Trophoblast cell (in vitro differentiated cells and primary cell): Measurements from ENCODE around the gene TSSC4.

Experiments used
- DNase-seq, 2 donors: peaks; one replicate each; pipeline ENCODE4 v3.0.0-alpha.2; 2016
- H2AFZ ChIP-seq: 2 replicates; pipeline ENCODE4 v1.6.1; 2013; ENCODE audit warnings: low read length, moderate library complexity, mild to moderate bottlenecking; ENCODE audit not compliant: insufficient read depth, poor library complexity
- H2AK5ac ChIP-seq: 2 replicates; pipeline ENCODE4 v1.6.1; 2013; ENCODE audit warnings: mild to moderate bottlenecking, low read length
- H2BK120ac ChIP-seq: 2 replicates; pipeline ENCODE4 v1.6.1; 2013; ENCODE audit warnings: low read length, mild to moderate bottlenecking, moderate library complexity; ENCODE audit not compliant: insufficient read depth, poor library complexity
- H2BK12ac ChIP-seq: 2 replicates; pipeline ENCODE4 v1.6.1; 2013; ENCODE audit warnings: mild to moderate bottlenecking, low read length, moderate library complexity
- H2BK5ac ChIP-seq: 2 replicates; pipeline ENCODE4 v1.6.1; 2013; ENCODE audit warnings: low read length, low read depth, moderate library complexity, mild to moderate bottlenecking; ENCODE audit not compliant: poor library complexity
- H3K14ac ChIP-seq: 2 replicates; pipeline ENCODE4 v1.6.1; 2013; ENCODE audit warnings: mild to moderate bottlenecking, low read length
- H3K18ac ChIP-seq: 2 replicates; pipeline ENCODE4 v1.6.1; 2013; ENCODE audit warnings: mild to moderate bottlenecking, low read length
- H3K23ac ChIP-seq: 2 replicates; pipeline ENCODE4 v1.6.1; 2013; ENCODE audit warnings: low read length
- H3K27ac ChIP-seq: 2 replicates; pipeline ENCODE4 v1.5.1; 2013; ENCODE audit warnings: low read depth, mild to moderate bottlenecking, inconsistent platforms, low read length, moderate library complexity
- H3K27me3 ChIP-seq: 2 replicates; pipeline ENCODE4 v1.6.1; 2013; ENCODE audit warnings: inconsistent platforms, mild to moderate bottlenecking, low read length, moderate library complexity; ENCODE audit not compliant: insufficient read depth
- H3K36me3 ChIP-seq, 2 experiments: 1 replicate in 1 of 2; 2 replicates in 1 of 2; pipeline ENCODE4 v1.6.1; 2013; ENCODE audit warnings: low read length in 2 of 2, mild to moderate bottlenecking in 2 of 2, moderate library complexity in 1 of 2; ENCODE audit not compliant: insufficient read depth in 2 of 2, control insufficient read depth in 1 of 2
- H3K4ac ChIP-seq: 2 replicates; pipeline ENCODE4 v1.6.1; 2013; ENCODE audit warnings: low read depth, mild to moderate bottlenecking, low read length, moderate library complexity
- H3K4me1 ChIP-seq, 2 experiments: 1 replicate in 1 of 2; 2 replicates in 1 of 2; pipeline ENCODE4 v1.6.1; 2013; ENCODE audit warnings: low read length in 2 of 2, mild to moderate bottlenecking in 2 of 2, moderate library complexity in 1 of 2; ENCODE audit not compliant: insufficient read depth in 2 of 2, control insufficient read depth in 1 of 2
- H3K4me2 ChIP-seq: 2 replicates; pipeline ENCODE4 v1.6.1; 2013; ENCODE audit warnings: inconsistent platforms, mild to moderate bottlenecking, low read length, moderate library complexity
- H3K4me3 ChIP-seq: 2 replicates; pipeline ENCODE4 v1.5.1; 2013; ENCODE audit warnings: mild to moderate bottlenecking, low read depth, low read length, inconsistent platforms
- H3K79me1 ChIP-seq: one replicate; pipeline ENCODE4 v1.6.1; 2013; ENCODE audit warnings: low read length
- H3K79me2 ChIP-seq: 2 replicates; pipeline ENCODE4 v1.6.1; 2013; ENCODE audit warnings: low read length, mild to moderate bottlenecking; ENCODE audit not compliant: control insufficient read depth, insufficient read depth, poor library complexity
- H3K9ac ChIP-seq: 2 replicates; pipeline ENCODE4 v1.6.1; 2013; ENCODE audit warnings: mild to moderate bottlenecking, low read length
- H3K9me3 ChIP-seq: 2 replicates; pipeline ENCODE4 v1.6.1; 2013; ENCODE audit warnings: low read depth, mild to moderate bottlenecking, control low read depth, inconsistent platforms, low read length; ENCODE audit not compliant: insufficient read depth
- H4K12ac ChIP-seq: 2 replicates; pipeline ENCODE4 v1.6.1; 2013; ENCODE audit warnings: low read depth, mild to moderate bottlenecking, low read length, moderate library complexity
- H4K8ac ChIP-seq: 2 replicates; pipeline ENCODE4 v1.6.1; 2013; ENCODE audit warnings: low read depth, mild to moderate bottlenecking, low read length, moderate library complexity
- H4K91ac ChIP-seq: one replicate; pipeline ENCODE4 v1.6.1; 2013; ENCODE audit warnings: low read depth, mild to moderate bottlenecking, low read length, moderate library complexity
- WGBS: extraction: QIAGEN DNeasy Blood & Tissue Kit; methylation state at CpG from one replicate; pipeline ENCODE4 v1.1.7; 2013; ENCODE audit warnings: missing lambda C conversion rate; ENCODE audit not compliant: insufficient read length, insufficient coverage; ENCODE audit errors: extremely low coverage; 5-methylcytosine and 5-hydroxymethylcytosine counted together

The TSSC4 gene

GRCh38 chr11:2427721-2428321, 27.3 kb downstream of the TSSC4 start:
- H2AK5ac ChIP-seq: no peak overlapping the region
- H2BK12ac ChIP-seq: no peak overlapping the region
- H3K36me3 ChIP-seq: no peaks in the 10 kb centered on the region
- H3K27me3 ChIP-seq: no peaks in the 10 kb centered on the region
- H2AFZ ChIP-seq: no peak overlapping the region
- H2BK5ac ChIP-seq: no peak overlapping the region
- no peak overlapping the region for H4K91ac ChIP-seq
- no peak overlapping the region for H4K12ac ChIP-seq
- DNase-seq: no peak
- no peak overlapping the region for H3K4me3 ChIP-seq
- no peak overlapping the region for H3K4me2 ChIP-seq
- H3K27ac ChIP-seq: no peak overlapping the region
- no peak overlapping the region for H3K4ac ChIP-seq
- H3K79me1 ChIP-seq: no peaks in the 10 kb centered on the region
- H3K18ac ChIP-seq: no peak overlapping the region
- H3K4me1 ChIP-seq: no peaks in the 10 kb centered on the region
- no peak overlapping the region for H3K9ac ChIP-seq
- H3K9me3 ChIP-seq: peaks cover 17% of the 10 kb centered on the region
- no CpG with 5 or more reads among the region's 12 CpGs for WGBS
- H2BK120ac ChIP-seq: no peak overlapping the region
- no peaks in the 10 kb centered on the region for H3K79me2 ChIP-seq
- no peak overlapping the region for H3K14ac ChIP-seq
- no peak overlapping the region for H3K23ac ChIP-seq
- no peak overlapping the region for H4K8ac ChIP-seq

GRCh38 chr11:2428322-2428795, 27.8 kb downstream of the TSSC4 start:
- no peak overlapping the region for H3K27ac ChIP-seq
- no peak overlapping the region for H2AFZ ChIP-seq
- H3K9me3 ChIP-seq: peaks cover 17% of the 10 kb centered on the region
- H3K14ac ChIP-seq: no peak overlapping the region
- H2BK5ac ChIP-seq: no peak overlapping the region
- no peak overlapping the region for H4K8ac ChIP-seq
- H3K27me3 ChIP-seq: no peaks in the 10 kb centered on the region
- H2BK120ac ChIP-seq: no peak overlapping the region
- no peak overlapping the region for H3K9ac ChIP-seq
- H3K4me1 ChIP-seq: no peaks in the 10 kb centered on the region
- H2BK12ac ChIP-seq: no peak overlapping the region
- H3K79me2 ChIP-seq: no peaks in the 10 kb centered on the region
- no peak overlapping the region for H3K23ac ChIP-seq
- no peak overlapping the region for H4K91ac ChIP-seq
- no peaks in the 10 kb centered on the region for H3K36me3 ChIP-seq
- peak overlapping the region; percentile 53 for H3K4me3 ChIP-seq
- DNase-seq: peak; percentile 17 to 64
- no peak overlapping the region for H3K18ac ChIP-seq
- no peak overlapping the region for H3K4ac ChIP-seq
- no peak overlapping the region for H4K12ac ChIP-seq
- no peak overlapping the region for H3K4me2 ChIP-seq
- 80% methylated on average over 1 of the region's 8 CpGs for WGBS
- H3K79me1 ChIP-seq: no peaks in the 10 kb centered on the region
- no peak overlapping the region for H2AK5ac ChIP-seq

GRCh38 chr11:2431395-2431794, 30.8 kb downstream of the TSSC4 start:
- Histone ChIP-seq H3K79me2 (no peaks in the 10 kb centered on the region), H3K4ac (no peak overlapping the region), H2AK5ac (no peak overlapping the region), H3K14ac (no peak overlapping the region), H3K9ac (no peak overlapping the region), H3K36me3 (no peaks in the 10 kb centered on the region), H3K9me3 (peaks cover 31% of the 10 kb centered on the region), H3K18ac (no peak overlapping the region), H3K27ac (no peak overlapping the region), H4K91ac (no peak overlapping the region), H2AFZ (no peak overlapping the region), H2BK120ac (no peak overlapping the region), H3K27me3 (no peaks in the 10 kb centered on the region), H3K4me1 (no peaks in the 10 kb centered on the region), H2BK5ac (no peak overlapping the region), H4K12ac (no peak overlapping the region), H3K4me3 (no peak overlapping the region), H3K79me1 (no peaks in the 10 kb centered on the region), H3K23ac (no peak overlapping the region), H4K8ac (no peak overlapping the region), H2BK12ac (no peak overlapping the region), H3K4me2 (no peak overlapping the region)
- DNase-seq: no peak
- WGBS: no CpG with 5 or more reads among the region's 1 CpG

GRCh38 chr11:2432171-2432621, 31.6 kb downstream of the TSSC4 start:
- no peak for DNase-seq
- Histone ChIP-seq H4K12ac (no peak overlapping the region), H3K79me2 (no peaks in the 10 kb centered on the region), H3K4me3 (no peak overlapping the region), H2AK5ac (no peak overlapping the region), H2BK120ac (no peak overlapping the region), H4K91ac (no peak overlapping the region), H3K9me3 (peaks cover 31% of the 10 kb centered on the region), H3K18ac (no peak overlapping the region), H3K9ac (no peak overlapping the region), H3K4me2 (no peak overlapping the region), H3K79me1 (no peaks in the 10 kb centered on the region), H3K4ac (no peak overlapping the region), H2BK5ac (no peak overlapping the region), H2BK12ac (no peak overlapping the region), H3K23ac (no peak overlapping the region), H4K8ac (no peak overlapping the region), H3K27ac (no peak overlapping the region), H3K27me3 (no peaks in the 10 kb centered on the region), H3K14ac (no peak overlapping the region), H3K4me1 (no peaks in the 10 kb centered on the region), H3K36me3 (no peaks in the 10 kb centered on the region), H2AFZ (no peak overlapping the region)
- WGBS: no CpG with 5 or more reads among the region's 15 CpGs
